ENCODE measurements around the gene IL17REL.
A peak's percentile ranks its signal among the peaks of the same experiment; 100 is the strongest.

The IL17REL gene

DNA sequence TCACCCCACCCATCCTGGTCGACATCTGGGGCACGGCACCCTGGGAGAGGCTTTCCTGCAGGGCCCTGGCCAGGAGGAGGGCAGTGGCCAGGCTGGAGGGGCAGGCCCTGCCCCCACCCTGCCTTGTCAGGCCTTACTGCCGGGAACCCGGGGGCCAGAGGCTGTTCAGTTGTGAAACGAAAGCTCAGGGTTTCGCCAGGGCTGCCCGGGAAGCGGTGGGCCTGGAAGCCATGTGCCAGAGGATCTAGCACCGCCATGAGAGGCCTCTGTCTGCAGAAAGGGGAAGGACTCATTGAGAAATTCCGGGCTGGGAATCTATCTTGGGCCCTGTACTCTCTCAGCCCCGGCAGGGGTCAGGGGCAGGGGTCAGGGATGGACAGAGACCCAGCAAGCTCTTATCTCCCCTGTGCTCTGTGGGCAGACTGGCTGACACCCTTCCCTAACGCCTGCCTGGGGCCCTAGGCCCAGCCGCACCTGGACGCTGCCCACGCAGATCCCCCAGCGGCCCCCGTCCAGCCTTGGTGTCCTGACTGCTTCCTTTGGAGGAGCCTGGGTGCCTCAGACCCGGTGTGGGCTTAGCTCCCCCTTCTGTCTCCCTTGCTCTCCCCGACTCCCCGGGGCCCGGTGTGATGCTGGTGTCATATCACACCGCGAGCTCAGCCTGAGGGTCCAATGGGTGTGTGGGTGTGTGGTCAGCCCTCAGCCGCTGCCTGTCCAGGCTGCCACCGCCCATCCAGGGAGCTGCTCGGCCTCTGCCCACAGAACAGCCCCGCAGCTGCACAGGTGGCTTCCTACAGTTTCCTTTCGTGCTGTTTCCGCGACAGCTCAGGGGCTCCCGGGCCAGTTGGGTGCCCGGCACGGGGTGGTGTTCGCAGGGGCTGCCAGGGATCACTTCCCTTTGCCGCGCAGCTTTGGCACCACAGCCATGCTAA, 45.5 kb downstream of the IL17REL start:
- Mint-ChIP-seq H3K27ac (peak overlapping the region in 1 of 2 donors; percentile 93), H3K4me3 (peak overlapping the region in 1 of 2 donors; percentile 74), H3K9me3 (no peaks in the 10 kb centered on the region), H3K4me1 (peaks cover 69% of the 10 kb centered on the region), H3K27me3 (no peaks in the 10 kb centered on the region)
- ATAC-seq = no peak
- peak in 1 of 2 donors; percentile 40 for DNase-seq

DNA sequence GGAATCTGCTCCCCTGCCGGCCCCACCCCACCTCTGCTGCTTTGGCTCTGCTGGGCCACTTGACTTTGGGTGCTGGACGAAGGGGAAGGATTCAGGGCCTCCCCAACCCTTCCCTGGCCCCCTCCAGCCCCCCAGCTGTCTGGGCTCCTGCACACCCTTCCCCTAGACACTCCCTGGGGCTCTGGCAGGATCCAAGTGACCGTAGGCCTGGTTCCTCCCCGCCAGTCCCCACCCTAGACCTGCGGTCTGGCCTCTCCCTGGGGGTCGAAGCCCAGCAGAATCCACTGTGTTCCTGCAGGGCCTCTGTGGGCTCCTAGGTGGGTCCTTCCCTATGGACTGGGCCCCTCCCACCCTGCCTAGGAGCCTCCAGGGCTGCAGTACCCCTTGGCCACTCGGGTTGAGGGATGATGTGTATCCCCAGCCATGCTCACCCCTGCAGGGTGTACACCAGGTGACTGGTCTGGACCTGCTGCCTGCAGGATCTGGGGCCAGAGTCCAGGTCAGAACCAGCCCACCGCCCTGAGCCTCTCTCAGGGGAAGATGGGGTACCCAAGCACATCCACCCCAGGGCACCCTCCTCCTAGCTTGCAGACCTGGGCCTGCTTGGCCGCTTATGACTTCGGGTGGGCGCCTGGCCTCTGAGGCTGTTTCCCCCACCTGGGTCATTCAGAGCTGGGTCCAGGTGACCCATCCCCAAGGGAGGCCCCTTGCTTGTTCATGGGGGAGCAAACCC, 46.4 kb downstream of the IL17REL start:
- Mint-ChIP-seq H3K9me3 (no peaks in the 10 kb centered on the region), H3K4me3 (peak overlapping the region; percentile 14 to 65), H3K27me3 (no peaks in the 10 kb centered on the region), H3K4me1 (peaks cover 69% of the 10 kb centered on the region), H3K27ac (peak overlapping the region in 1 of 2 donors; percentile 90)
- ATAC-seq = no peak
- DNase-seq = peak in 1 of 2 donors; percentile 25

DNA sequence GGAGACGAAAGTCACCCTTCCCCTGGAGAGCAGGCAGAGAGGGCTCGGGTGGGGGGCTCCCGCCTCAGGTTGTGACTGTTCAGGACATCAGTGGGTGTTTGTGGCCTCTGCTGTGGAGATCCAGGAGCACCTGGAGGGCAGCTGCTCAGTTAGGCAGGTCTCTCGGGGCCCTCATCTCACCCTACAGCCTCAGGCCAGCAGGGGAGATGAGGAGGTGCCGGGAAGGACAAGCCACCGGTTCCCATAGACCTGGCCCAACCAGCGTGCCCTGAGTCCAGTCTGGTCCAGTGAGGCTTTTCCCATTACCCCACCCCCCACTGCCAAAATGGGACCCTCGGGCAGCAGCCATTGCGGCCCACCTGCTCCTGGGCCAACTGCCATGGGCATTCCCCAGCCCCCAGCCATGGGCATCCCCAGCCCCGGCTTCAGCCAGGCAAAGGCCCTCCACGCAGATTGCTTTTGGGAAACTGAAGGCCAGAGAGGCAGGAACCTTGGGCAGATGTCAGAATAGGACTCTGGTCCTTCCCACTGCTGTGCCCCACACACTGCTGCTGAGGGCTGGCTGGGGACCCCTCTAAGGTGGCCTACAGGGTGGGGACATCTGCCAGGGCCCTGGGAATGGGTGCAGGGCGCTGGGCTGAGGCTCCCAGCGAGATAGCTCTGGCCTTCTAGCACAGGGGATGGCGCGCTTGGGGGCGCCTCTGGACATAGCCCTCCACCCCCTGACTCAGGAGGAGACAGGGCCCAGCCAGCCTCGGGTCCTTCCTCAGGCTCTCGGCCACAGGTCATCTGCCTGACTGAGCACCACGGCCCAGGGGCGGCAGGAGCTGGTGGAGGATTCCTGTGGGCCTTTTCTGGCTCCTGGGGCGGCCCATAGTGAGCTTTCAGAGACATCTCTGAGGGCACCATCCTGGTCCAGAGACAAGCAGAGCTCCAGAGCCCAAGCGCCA, 47.2 kb downstream of the IL17REL start:
- Mint-ChIP-seq H3K27ac (peak overlapping the region in 1 of 2 donors; percentile 64), H3K9me3 (no peaks in the 10 kb centered on the region), H3K4me1 (peaks cover 62% of the 10 kb centered on the region), H3K27me3 (no peaks in the 10 kb centered on the region), H3K4me3 (peak overlapping the region; percentile 90 to 92)
- DNase-seq (peak in 1 of 2 donors; percentile 19), ATAC-seq (no peak)

DNA sequence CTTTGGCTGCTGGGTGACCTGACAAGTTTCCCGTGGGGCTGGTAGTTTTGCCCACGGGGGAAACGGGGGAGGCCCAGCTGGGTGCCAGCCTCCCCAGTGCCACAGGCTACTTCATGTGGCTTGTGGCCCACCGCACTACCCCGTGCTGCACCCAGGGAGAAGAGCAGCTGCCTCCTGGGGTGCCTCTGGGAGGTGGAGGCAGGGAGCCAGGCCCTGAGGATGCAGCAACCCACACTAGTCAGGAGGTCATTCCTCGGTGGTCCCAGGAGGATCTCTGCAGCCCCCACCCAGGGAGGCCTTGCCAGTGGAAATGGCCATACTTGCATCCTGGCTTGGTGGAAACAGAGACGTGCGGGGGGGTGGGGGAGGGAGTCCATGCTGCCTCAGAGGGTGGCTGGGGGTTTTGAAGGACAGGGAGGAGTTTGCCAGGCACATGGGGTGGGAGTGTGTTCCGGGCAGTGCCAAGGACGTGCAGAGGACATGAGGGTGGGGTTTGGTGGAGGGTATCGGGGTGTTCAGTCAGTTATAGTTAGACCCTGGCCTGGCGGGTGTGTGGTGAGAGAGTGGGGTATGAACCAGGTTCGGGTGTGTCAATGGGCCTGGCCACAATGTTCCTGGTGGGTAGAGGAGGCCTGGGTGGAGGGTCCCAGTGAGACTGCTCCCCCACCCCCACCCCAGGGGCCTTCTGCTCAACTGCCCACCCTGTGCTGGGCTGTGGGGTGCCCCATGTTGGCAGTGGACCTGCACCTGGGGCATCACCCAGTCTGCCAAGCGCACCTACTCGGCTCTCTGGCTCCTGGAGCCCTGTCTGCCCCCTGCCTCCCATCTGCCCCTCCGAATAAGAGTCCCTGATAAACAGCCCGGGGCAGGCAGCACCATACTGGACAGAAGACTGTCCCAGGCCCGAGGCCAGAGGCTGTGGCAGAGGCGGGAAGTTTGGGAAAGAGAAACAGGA, 48.2 kb downstream of the IL17REL start:
- DNase-seq (peak in 1 of 2 donors; percentile 44), ATAC-seq (no peak)
- peak overlapping the region; percentile 90 to 92 for H3K4me3 Mint-ChIP-seq
- H3K27me3 Mint-ChIP-seq = no peaks in the 10 kb centered on the region
- H3K27ac Mint-ChIP-seq = peak overlapping the region; percentile 89 to 91
- no peaks in the 10 kb centered on the region for H3K9me3 Mint-ChIP-seq
- peaks cover 57% of the 10 kb centered on the region for H3K4me1 Mint-ChIP-seq

DNA sequence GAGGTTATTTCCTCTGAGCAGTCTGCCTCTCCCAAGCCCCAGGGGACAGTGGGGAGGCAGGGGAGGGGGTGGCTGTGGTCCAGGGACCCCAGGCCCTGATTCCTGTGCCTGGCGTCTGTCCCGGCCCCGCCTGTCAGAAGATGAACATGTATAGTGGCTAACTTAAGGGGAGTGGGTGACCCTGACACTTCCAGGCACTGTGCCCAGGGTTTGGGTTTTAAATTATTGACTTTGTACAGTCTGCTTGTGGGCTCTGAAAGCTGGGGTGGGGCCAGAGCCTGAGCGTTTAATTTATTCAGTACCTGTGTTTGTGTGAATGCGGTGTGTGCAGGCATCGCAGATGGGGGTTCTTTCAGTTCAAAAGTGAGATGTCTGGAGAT, 48.9 kb downstream of the IL17REL start:
- Mint-ChIP-seq H3K9me3 (no peaks in the 10 kb centered on the region), H3K4me3 (peak overlapping the region; percentile 90 to 92), H3K4me1 (peaks cover 62% of the 10 kb centered on the region), H3K27ac (peak overlapping the region; percentile 89 to 91), H3K27me3 (no peaks in the 10 kb centered on the region)
- ATAC-seq (no peak), DNase-seq (no peak)

DNA sequence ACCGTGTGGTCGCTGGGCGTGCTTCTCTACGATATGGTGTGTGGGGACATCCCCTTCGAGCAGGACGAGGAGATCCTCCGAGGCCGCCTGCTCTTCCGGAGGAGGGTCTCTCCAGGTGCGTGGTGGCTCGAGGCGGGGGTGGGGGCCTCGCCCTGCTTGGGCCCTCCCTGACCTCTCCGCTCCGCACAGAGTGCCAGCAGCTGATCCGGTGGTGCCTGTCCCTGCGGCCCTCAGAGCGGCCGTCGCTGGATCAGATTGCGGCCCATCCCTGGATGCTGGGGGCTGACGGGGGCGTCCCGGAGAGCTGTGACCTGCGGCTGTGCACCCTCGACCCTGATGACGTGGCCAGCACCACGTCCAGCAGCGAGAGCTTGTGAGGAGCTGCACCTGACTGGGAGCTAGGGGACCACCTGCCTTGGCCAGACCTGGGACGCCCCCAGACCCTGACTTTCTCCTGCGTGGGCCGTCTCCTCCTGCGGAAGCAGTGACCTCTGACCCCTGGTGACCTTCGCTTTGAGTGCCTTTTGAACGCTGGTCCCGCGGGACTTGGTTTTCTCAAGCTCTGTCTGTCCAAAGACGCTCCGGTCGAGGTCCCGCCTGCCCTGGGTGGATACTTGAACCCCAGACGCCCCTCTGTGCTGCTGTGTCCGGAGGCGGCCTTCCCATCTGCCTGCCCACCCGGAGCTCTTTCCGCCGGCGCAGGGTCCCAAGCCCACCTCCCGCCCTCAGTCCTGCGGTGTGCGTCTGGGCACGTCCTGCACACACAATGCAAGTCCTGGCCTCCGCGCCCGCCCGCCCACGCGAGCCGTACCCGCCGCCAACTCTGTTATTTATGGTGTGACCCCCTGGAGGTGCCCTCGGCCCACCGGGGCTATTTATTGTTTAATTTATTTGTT, 49.6 kb downstream of the IL17REL start:
- Mint-ChIP-seq H3K27ac (peak overlapping the region; percentile 89 to 91), H3K4me1 (peaks cover 66% of the 10 kb centered on the region), H3K9me3 (no peaks in the 10 kb centered on the region), H3K4me3 (peak overlapping the region; percentile 90 to 92), H3K27me3 (no peaks in the 10 kb centered on the region)
- DNase-seq = no peak
- no peak for ATAC-seq

DNA sequence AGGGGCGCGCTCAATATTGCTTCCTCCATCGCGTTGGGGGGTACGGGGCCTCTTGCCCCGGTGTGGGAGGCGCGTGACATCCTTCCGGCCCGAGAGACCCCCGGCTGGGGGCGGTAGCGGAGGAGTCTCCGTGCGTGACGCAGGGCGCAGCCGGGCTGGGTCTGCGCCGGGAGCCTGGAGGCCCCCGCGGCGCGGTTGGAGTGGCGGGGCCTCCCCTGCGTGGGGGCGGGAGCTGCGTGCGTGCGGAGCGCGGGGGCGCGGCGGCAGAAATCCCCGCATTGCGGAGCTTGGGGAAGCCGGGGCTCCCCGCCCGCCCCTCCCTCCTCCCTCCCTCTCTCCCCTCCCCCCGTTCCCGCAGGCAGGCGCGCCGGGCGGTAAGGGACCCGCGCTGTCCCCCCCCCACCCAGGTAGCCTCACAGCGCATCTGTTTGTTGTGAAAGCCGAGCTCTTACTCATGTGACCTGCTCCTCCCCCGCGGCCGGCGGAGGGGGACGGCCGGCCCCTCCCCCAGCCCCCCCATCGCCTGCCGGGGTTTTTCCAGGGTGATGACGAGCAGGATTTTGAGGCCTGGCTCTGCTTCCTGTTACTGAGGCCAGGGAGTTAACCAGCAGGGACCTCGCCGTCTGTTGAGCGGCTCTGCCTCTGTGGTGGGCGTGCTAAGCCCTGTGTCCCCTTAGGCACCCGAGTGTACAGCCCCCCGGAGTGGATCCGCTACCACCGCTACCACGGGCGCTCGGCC, 50.4 kb downstream of the IL17REL start:
- Mint-ChIP-seq H3K27me3 (no peaks in the 10 kb centered on the region), H3K4me3 (peak overlapping the region; percentile 90 to 92), H3K9me3 (no peaks in the 10 kb centered on the region), H3K27ac (peak overlapping the region; percentile 94 to 96), H3K4me1 (peaks cover 61% of the 10 kb centered on the region)
- ATAC-seq (peak; percentile 54), DNase-seq (peak; percentile 87 to 91)

DNA sequence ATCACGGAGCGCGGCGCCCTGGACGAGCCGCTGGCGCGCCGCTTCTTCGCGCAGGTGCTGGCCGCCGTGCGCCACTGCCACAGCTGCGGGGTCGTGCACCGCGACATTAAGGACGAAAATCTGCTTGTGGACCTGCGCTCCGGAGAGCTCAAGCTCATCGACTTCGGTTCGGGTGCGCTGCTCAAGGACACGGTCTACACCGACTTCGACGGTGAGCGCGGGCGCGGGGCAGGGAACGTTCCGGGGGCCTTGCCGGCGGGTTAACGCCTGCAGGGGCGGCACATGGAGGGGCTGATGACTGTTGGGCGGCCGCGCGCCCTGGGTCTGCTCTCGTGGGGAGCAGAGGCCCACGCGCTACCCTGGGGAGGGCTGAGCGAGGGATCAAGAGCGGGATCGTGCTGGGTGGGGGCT, 51.0 kb downstream of the IL17REL start:
- H3K27me3 Mint-ChIP-seq = no peaks in the 10 kb centered on the region
- H3K4me1 Mint-ChIP-seq = peaks cover 55% of the 10 kb centered on the region
- peak; percentile 30 for ATAC-seq
- peak overlapping the region; percentile 90 to 92 for H3K4me3 Mint-ChIP-seq
- peak overlapping the region; percentile 94 to 96 for H3K27ac Mint-ChIP-seq
- DNase-seq = no peak
- H3K9me3 Mint-ChIP-seq = no peaks in the 10 kb centered on the region

DNA sequence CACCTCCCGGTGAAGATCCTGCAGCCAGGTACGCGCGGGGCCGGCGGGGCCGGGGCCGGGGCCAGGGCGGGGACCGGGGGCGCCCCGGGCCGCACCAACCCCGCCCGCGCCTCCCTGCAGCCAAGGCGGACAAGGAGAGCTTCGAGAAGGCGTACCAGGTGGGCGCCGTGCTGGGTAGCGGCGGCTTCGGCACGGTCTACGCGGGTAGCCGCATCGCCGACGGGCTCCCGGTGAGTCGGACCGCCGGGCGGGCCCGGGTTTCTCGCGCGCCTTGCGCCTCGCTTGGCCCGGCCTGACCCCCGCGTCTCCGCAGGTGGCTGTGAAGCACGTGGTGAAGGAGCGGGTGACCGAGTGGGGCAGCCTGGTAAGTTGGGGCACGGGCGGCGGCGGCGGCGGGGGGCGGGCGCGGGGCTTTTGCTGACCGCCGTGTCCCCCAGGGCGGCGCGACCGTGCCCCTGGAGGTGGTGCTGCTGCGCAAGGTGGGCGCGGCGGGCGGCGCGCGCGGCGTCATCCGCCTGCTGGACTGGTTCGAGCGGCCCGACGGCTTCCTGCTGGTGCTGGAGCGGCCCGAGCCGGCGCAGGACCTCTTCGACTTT, 51.5 kb downstream of the IL17REL start:
- ATAC-seq (peak; percentile 0), DNase-seq (peak; percentile 57 to 77)
- Mint-ChIP-seq H3K9me3 (no peaks in the 10 kb centered on the region), H3K4me3 (peak overlapping the region; percentile 90 to 92), H3K27me3 (no peaks in the 10 kb centered on the region), H3K27ac (peak overlapping the region; percentile 94 to 96), H3K4me1 (peaks cover 50% of the 10 kb centered on the region)

DNA sequence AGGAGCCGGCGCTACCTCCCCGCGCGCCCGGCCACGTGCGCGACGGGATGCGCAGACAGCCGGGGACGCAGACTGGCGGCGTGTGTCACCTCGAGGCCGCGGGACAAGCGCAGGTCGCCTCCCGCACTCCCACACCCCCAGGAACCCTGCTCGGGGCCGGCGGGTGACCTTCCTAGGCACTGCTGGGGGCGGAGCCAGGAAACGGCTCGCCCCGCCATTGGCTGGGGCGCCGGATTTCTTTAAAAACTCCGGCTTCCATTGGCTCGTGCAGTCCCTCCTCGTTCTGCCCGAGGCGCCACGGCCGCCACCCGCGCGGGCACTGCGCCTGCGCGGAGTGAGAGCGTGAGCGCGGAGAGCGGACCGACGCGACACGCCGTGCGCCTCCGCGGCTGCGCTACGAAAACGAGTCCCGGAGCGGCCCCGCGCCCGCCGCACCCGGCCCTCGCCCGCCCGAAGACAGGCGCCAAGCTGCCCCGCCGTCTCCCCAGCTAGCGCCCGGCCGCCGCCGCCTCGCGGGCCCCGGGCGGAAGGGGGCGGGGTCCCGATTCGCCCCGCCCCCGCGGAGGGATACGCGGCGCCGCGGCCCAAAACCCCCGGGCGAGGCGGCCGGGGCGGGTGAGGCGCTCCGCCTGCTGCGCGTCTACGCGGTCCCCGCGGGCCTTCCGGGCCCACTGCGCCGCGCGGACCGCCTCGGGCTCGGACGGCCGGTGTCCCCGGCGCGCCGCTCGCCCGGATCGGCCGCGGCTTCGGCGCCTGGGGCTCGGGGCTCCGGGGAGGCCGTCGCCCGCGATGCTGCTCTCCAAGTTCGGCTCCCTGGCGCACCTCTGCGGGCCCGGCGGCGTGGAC, 52.2 kb downstream of the IL17REL start, which contains the start of gene PIM3:
PIM3 (plus strand) TSS at position 614 of the 846 bp plus-strand sequence; CDS start at position 790, 176 bp downstream.
- peak; percentile 76 for ATAC-seq
- H3K4me1 Mint-ChIP-seq = peaks cover 43% of the 10 kb centered on the region
- no peaks in the 10 kb centered on the region for H3K9me3 Mint-ChIP-seq

DNA sequence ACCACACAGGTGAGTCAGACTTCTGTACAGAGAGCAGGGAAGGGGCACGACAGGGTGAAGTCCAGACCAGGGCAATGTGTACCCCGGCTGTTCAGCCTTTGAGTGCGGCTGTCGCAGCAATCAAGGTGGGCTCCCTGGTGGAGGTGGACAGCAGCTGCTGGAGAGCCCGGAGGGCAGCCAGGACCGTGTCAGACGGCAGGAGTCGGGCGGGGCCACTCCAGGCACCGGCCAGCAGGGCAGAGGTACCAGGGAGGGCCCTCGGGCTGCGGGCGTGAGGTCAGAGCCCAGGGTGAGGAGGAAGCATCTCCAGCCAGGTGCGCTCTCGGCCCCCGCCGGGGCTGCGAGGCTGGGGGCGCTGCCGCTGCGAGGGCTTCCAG, 52.8 kb downstream of the IL17REL start:
- no peaks in the 10 kb centered on the region for H3K27me3 Mint-ChIP-seq
- DNase-seq (peak in 1 of 2 donors; percentile 59), ATAC-seq (no peak)
- H3K27ac Mint-ChIP-seq = peak overlapping the region; percentile 71 to 94
- H3K4me1 Mint-ChIP-seq = peaks cover 42% of the 10 kb centered on the region
- no peaks in the 10 kb centered on the region for H3K9me3 Mint-ChIP-seq
- peak overlapping the region; percentile 89 to 91 for H3K4me3 Mint-ChIP-seq

More for the DNA sequence above, 52.2 kb downstream of the IL17REL start, which contains the start of gene PIM3:
- H3K27ac Mint-ChIP-seq = peak within 1 kb of the TSS; percentile 94 to 96
- peak within 1 kb of the TSS; percentile 90 to 92 for H3K4me3 Mint-ChIP-seq
- H3K27me3 Mint-ChIP-seq = no peaks in the 10 kb centered on the region
- DNase-seq = peak; percentile 96

Measured in stimulated activated naive CD8-positive, alpha-beta T cell treated with anti-CD3 and anti-CD28 coated beads, Interleukin-15, amount 100 ng/mL, for 72 hours (primary cell).